Fibroblast of skin of abdomen (primary cell): ENCODE results near the gene NELFA. TPM values are rescaled to one million over a fixed set of nuclear protein-coding genes. Genes with fewer than 3 reads are reported as not detected.

ENCODE experiments used
- DNase-seq: peaks from one replicate; pipeline ENCODE4 v3.0.0-alpha.2; 2013
- polyA plus RNA-seq, 2 experiments: library from polyadenylated mRNA; unstranded; fragments of 120-200 nt; gene quantifications; one replicate each; pipeline ENCODE4 v1.2.1, GENCODE V29; 2013; ENCODE audit not compliant: insufficient read length in 2 of 2

NELFA gene
- 22.9 TPM for polyA plus RNA-seq (2013, experiment 1 of 2; ENCODE audit: insufficient read length)
- polyA plus RNA-seq (2013, experiment 2 of 2; ENCODE audit: insufficient read length), result 22.9 TPM

DNA sequence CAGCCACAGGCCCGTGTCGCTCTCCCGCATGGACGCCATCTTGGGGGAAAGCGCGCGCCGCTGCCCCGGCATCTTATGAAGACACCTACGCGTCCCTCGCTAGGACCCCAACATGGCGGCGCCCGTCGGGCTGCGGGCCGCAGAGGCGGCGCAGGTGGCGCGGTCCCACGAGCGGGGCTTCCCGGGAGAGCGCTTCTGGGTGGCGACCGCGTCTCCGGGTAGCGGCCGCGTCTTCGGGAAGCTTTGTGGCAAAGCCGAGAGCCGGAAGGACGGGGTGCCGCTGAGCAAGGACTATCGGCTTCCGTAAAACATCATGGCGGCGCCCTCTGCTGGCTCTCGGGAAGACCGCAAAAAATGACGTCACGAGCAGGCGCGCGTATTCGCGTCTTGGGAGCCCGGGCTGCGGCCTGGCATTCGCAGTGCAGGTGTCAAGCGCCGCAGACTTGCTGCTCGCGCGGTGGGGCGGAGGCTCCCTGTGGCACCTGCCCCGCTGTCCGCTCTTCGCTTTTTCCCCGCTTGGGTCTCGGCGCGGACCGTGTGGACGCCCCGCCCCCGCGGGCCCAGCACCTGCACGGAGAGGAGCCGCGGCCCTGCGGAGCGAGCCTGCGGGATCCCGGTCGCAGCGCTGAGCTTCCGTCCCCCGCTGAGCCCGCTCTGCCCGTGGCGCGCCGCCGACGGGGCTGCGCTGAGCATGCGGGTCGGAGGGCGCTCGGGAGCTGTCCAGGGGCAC lies at the start of gene NELFA:
Gene NELFA (minus strand): TSS at position 54 of the 730 bp plus-strand sequence. CDS start 15 bp downstream, at position 39.
- DNase-seq, result peak; percentile 92

GRCh38 chr4:2057382-2058065 lies 48.8 kb upstream of the NELFA start:
- no peak for DNase-seq

DNA sequence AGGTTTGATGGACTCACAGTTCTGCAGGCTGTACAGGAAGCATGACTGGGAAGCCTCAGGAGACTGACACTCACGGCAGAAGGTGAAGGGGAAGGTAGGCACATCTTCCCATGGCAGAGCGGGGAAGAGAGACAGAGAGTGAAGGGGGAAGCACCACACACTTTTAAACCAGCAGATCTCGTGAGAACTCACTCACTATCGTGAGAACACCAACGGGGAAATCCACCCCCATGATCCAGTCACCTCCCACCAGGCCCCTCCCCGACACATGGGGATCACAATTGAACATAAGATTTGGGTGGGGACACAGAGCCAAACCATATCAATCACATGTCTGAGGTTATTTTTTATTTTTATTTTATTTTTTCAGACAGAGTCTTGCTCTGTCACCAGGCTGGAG lies 45.4 kb upstream of the NELFA start:
- DNase-seq, result no peak

GRCh38 chr4:2051086-2051485 lies 42.3 kb upstream of the NELFA start:
- no peak for DNase-seq

- no peak for DNase-seq
Measured at GRCh38 chr4:2049811-2050210, 41.0 kb upstream of the NELFA start.

DNA sequence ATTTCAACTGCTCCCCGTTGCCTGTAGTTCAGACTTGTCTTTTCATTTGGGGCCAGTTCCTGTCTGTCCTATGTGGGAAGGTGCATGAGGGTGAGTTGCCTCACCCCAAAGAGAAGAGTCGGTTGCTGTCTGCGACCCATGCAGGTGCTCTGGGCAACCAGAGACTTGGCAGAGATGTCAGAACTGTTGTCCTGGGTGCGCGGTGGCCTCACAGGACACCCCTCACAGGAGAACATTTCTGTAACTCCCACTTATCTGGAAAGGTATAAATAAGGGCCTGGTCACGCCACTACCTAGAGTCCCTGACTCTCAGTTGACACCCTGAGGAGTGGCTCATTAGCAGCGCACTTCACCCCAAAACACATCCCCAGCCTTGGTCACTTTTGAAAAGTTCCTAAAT lies 40.6 kb upstream of the NELFA start:
- DNase-seq, result no peak

- no peak for DNase-seq
Measured at GRCh38 chr4:2048831-2049230, 40.1 kb upstream of the NELFA start.

GRCh38 chr4:2047781-2048581 lies 39.2 kb upstream of the NELFA start:
- DNase-seq, result no peak

- no peak for DNase-seq
Measured at GRCh38 chr4:2047031-2047660, 38.4 kb upstream of the NELFA start.

DNA sequence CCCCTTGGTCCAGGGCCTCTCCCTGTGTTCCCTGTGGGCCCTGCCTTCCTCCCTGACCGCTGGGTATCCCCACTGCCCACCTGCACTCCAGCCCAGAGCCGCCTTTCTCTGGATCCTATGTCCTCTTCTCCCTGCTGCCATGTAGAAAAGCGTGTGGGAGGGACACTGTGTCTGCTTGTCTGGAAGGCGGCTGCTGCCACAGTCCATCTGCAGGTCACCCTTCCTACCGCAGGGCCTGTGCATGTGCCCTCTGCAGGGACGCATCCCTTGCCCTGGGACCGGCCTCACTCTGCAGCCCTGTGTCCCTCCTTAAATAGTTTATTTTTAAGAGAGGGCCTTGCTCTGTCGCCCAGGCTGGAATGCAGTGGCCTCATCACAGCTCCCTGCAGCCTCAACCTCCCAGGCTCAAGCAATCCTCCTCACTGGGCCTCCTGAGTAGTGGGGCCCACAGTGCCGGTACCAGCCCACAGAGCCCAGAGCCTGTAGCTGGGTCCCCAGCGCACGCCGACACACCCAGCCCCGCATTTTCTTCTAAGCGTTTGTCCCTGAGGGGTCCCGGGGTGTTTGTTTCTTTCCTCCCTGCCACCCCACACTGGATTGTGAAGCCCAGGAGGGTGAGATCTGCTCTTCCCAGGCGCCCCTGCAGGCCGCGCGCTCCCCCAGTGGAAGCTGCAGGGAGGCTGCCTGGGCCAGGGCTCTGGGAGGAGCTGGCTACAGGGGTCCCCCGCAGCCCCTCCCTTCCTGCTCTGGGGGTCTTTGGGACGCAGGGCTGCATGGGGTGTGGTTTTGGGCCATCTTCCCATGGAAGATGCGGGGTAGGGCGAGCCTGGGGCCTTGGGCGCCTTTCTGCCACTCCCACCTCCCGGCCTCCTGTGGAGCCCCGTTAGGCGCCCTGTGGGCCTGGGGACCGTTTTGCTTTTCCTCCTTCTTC lies 37.5 kb upstream of the NELFA start:
- no peak for DNase-seq

- DNase-seq, result no peak
Measured at GRCh38 chr4:2045518-2045951, 36.8 kb upstream of the NELFA start.

DNA sequence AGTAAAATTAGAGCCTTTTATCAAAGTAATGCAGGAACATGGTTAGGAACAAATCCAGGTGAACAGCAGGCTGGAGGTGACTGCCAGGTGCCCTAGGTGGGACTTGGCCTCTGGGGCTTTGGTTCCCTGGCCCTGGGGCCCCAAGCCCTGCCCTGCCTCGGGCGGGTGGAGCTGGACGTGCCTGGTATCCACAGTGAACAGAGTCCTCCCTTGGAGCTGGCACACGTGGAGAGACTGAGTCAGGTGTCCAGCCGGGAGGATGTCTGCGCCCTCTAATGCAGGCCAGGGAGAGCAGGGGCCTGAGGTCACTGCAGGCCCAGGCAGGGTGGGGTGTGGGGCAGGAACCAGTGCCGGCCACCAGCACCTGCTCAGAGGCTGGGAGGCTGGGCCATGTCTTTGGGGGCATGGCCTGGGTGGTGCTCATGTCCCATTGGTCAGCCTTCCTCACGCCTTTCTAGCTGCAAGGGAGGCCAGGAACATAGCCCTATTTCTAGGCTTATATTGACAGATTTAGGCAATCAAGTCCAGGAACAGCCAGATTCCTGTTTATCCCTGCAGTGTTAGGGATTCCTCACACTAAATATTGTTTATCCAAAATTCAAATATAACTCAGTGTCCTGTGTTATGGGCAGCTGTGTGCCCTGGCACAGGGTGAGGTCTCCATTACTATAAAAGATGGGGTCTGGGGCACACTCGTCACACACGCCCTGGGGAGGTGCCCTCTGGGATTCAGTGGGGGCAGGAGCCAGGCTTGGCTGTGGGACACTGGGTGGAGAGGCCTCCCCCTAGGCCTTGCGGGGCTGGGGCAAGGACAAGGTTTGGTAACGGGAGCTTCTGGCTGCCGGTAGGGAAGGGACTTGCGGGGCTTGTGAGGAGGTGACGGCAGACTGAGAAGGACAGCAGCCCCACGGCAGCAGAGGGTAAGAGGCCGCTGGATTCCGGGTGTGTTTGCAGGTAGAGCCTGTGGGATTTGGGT lies 36.1 kb upstream of the NELFA start:
- no peak for DNase-seq

DNA sequence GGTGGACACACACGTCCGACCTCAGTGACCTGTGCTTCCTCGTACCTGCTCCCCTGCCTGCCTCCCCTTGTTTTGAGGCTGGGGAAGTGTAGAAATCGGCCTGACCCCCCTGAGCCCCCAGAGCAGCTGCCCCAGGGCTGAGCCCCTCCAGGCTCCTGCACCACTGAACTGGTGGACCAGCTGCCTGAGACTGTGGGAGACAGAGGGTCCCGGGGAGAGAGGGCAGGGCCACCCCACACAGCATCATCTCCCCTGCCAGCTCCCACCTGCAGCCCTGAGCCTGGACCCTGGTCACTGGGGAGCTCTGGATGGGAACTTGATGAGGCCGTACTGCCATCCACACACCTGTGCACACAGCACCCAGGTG lies 35.3 kb upstream of the NELFA start:
- DNase-seq, result no peak

GRCh38 chr4:2043396-2044118 lies 34.8 kb upstream of the NELFA start:
- DNase-seq, result no peak

GRCh38 chr4:2042947-2043395 lies 34.2 kb upstream of the NELFA start:
- no peak for DNase-seq

DNA sequence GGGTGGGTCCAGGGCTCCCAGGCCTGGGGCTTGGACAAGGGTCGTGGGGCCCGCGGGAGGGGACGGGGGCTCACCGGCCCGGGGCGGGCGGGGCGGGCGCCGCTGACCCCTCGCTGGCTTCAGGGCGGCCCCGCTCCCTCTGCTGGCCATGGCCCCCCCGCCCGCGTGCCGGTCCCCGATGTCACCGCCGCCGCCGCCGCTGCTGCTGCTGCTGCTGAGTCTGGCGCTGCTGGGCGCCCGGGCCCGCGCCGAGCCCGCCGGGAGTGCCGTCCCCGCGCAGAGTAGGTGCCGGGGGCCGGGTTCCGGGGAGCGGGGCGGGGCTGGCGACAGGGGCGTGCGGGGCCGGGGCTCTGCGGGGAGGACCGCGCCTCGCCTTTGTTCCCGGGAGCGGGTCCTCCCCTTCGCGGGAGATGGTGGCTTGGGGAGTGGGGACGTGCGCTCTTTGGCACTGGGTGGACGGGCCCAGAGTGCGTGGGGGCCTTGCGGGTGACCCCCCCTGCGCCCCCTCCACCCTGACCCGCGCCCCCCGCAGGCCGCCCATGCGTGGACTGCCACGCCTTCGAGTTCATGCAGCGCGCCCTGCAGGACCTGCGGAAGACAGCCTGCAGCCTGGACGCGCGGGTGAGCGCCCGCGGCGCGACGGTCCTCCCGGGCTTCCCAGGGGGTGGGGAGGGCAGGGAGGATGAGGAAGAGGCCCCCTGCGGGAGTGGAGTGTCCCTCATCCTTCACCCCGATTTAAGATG lies 33.6 kb upstream of the NELFA start:
- DNase-seq, result no peak

- DNase-seq, result peak; percentile 71
Measured at GRCh38 chr4:2041239-2042130, 32.7 kb upstream of the NELFA start.
